ENCODE measurements around the gene HAGHL. TPM values are rescaled to one million over a fixed set of nuclear protein-coding genes. Genes with fewer than 3 reads are reported as not detected.
"Not testable (repeated sequence)": the region's sequence is repeated elsewhere in the genome, so short reads cannot be mapped to it uniquely, and the experiment has no call there.

HAGHL gene
- total and polyA plus RNA-seq, 2 experiments from 2014 or later = 21.6 to 35.3 TPM

GRCh38 chr16:689175-689897, 37.6 kb upstream of the HAGHL start:
- no peak overlapping the region for H3K27ac ChIP-seq (ENCODE audit: low read depth)
- H3K27ac Mint-ChIP-seq = peak overlapping the region; percentile 82; the same call in 1 of the 2 replicates
- no peaks in the 10 kb centered on the region; the same call in 1 of the 3 replicates for H3K4me1 Mint-ChIP-seq
- no peak overlapping the region for H2AFZ ChIP-seq
- DNase-seq (ENCODE audit: low spot score) (no peak), ATAC-seq (no peak)
- H3K36me3 Mint-ChIP-seq (ENCODE audit: low read depth) = peaks cover 10% of the 10 kb centered on the region
- H3K27me3 Mint-ChIP-seq (ENCODE audit: insufficient read depth, low read depth, poor library complexity) = peaks cover 22% of the 10 kb centered on the region
- H3K4me3 ChIP-seq = peak overlapping the region; percentile 95
- no peaks in the 10 kb centered on the region for H3K4me1 ChIP-seq (ENCODE audit: insufficient read depth)
- no peaks in the 10 kb centered on the region; the same call in 1 of the 3 replicates for H3K9me3 Mint-ChIP-seq
- no peak for TF ChIP-seq ZNF114 (CRISPR knock-in tag; IDR thresholded peaks at IDR 0.05)
- TF ChIP-seq JUNB (IDR thresholded peaks at IDR 0.05; ENCODE audit: unreplicated experiment) = no peak
- TF ChIP-seq POLR2AphosphoS5 (IDR thresholded peaks at IDR 0.05; ENCODE audit: low read depth) = no peak
- no peak for TF ChIP-seq CREB1 (CRISPR knock-in tag; IDR thresholded peaks at IDR 0.05; ENCODE audit: low read depth)
- TF ChIP-seq EZH2phosphoT487 (IDR thresholded peaks at IDR 0.05; ENCODE audit: unreplicated experiment) = no peak
- TF ChIP-seq STAT1 (IDR thresholded peaks at IDR 0.05; ENCODE audit: unreplicated experiment) = no peak
- TF ChIP-seq CTCF (conservative IDR thresholded peaks at IDR 0.05; ENCODE audit: low read depth in 2 of 2) = no peak
- no peaks in the 10 kb centered on the region; the same call in 1 of the 2 replicates for H3K79me2 ChIP-seq (replicated peaks; ENCODE audit: insufficient read depth)
- no peaks in the 10 kb centered on the region for H4K20me1 ChIP-seq (replicated peaks; ENCODE audit: insufficient read depth)
- H3K9me2 ChIP-seq (ENCODE audit: insufficient read depth) = no peaks in the 10 kb centered on the region
- 0 out of 2 replicates have a peak, but pooled peaks cover 3% of the 10 kb centered on the region for H3F3A ChIP-seq (replicated peaks; ENCODE audit: low read depth)
- no peaks in the 10 kb centered on the region for H3K36me3 ChIP-seq (ENCODE audit: insufficient read depth)
- peak overlapping the region; percentile 99 for H3K4me2 ChIP-seq
- peaks cover 37% of the 10 kb centered on the region for H3K27me3 ChIP-seq (ENCODE audit: insufficient read depth)
- H3K4me3 Mint-ChIP-seq = peak overlapping the region; percentile 87

GRCh38 chr16:691242-691641, 35.7 kb upstream of the HAGHL start:
- peaks cover 34% of the 10 kb centered on the region for H3K27me3 Mint-ChIP-seq (ENCODE audit: insufficient read depth, low read depth, poor library complexity)
- not testable (repeated sequence) for H2AFZ ChIP-seq
- H3K27me3 ChIP-seq (ENCODE audit: insufficient read depth) = peaks cover 52% of the 10 kb centered on the region

More at GRCh38 chr16:691242-691641, 35.7 kb upstream of the HAGHL start:
- not testable (repeated sequence) for H3K36me3 ChIP-seq (ENCODE audit: insufficient read depth); H4K20me1 ChIP-seq (replicated peaks; ENCODE audit: insufficient read depth); H3K4me1 Mint-ChIP-seq; H3K4me3 ChIP-seq; H3F3A ChIP-seq (replicated peaks; ENCODE audit: low read depth); H3K79me2 ChIP-seq (replicated peaks; ENCODE audit: insufficient read depth); DNase-seq (ENCODE audit: low spot score); H3K4me1 ChIP-seq (ENCODE audit: insufficient read depth); H3K9me3 Mint-ChIP-seq; H3K4me2 ChIP-seq; H3K27ac ChIP-seq (ENCODE audit: low read depth); H3K9me2 ChIP-seq (ENCODE audit: insufficient read depth); H3K36me3 Mint-ChIP-seq (ENCODE audit: low read depth); H3K27ac Mint-ChIP-seq; ATAC-seq
- peak overlapping the region; percentile 87; the same call in 1 of the 3 replicates for H3K4me3 Mint-ChIP-seq
